Islet precursor cell (in vitro differentiated cells): ENCODE results near the gene APP.
"Not testable (repeated sequence)": the region's sequence is repeated elsewhere in the genome, so short reads cannot be mapped to it uniquely, and the experiment has no call there.

Source experiments
- DNase-seq: peaks from one replicate; pipeline ENCODE4 v3.0.0-alpha.2; 2018

The APP gene

DNA sequence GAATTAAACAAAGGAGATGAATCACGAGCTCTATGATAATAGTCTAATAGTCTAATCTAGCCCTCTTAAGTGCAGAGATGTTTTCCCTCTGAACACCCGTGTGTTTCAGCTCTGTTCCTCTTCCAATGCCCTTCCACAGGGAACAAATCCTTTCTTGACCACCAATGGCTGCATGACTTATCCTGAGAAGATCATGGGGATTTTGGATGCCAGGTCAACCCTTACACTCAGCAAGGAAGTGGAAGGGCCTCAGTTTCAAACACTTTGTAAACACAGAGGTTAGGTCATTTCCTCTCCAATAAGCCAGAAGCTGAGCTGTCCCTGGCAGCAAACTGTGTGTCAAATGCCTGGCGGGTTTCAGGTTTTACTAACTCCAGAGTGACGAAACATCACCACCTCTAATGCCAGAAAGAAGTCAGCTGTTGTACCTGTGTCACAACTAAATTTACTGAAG, 235.8 kb downstream of the APP start:
- peak; percentile 55 for DNase-seq

DNA sequence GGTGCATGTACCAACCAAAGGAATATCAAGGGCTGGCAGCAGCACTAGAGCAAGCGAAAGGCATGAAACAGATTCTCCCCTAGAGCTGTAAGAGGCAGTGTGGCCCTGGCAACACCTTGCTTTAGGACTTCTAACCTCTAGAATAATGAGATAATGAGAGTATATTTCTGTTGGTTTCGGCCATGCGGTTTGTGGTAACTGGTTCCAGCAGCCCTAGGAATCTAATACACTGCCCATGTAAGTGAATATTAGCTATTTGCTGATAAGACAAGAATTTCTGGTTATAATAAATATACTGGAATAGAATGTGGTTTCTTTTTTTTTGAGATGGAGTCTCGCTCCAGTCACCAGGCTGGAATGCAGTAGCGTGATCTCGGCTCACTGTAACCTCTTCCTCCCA, 236.4 kb downstream of the APP start:
- DNase-seq, result no peak

DNA sequence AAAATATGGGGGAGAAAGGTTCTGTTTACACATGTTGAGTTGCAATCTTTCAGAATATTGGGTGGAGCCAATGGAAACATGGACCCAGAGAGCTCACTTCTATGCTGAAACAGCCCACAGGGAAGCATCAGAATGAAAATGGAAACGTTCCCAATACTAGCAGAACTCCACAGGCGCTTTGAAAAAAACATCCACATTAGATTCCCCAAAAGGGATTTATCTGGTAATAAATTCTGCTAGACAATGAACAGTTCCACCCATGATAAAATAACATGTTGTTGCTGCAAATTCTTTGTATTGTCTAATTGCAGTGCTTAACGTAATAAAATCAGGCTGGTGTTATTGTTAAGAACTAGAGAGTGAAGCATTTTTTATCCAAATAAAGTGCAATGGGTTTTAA, 238.8 kb downstream of the APP start:
- no peak for DNase-seq

DNA sequence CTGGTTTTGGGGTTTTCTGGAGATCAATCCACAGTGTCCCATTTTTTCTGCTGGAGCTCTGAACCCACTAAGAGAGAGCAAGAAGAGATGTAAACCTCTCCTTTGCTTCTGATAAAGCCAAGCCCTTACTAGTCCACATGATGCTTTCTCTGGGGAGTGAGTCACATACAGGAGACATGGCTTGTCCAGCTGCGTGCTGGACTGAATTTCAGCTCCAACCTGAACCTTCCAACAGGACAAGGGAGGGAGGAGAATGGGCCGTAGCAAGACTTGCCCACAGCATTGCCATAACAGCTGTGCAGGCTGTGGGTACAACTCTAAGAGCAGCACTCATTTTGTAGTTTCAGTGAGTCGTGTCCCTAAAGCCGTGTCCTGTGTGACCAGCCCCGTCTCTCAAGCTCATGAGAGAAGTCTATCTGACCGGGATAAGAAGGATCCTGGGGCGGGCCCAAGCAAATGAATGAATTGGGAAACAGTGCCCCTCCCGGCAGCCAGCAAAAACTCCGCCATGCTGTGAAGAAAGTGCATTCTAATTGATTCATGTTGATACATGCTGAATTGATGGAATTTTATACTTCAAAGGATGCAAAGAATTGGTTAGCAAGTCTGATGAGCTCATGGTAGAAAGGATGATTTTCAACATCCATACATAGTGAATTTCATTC, 240.6 kb downstream of the APP start:
- no peak for DNase-seq

DNA sequence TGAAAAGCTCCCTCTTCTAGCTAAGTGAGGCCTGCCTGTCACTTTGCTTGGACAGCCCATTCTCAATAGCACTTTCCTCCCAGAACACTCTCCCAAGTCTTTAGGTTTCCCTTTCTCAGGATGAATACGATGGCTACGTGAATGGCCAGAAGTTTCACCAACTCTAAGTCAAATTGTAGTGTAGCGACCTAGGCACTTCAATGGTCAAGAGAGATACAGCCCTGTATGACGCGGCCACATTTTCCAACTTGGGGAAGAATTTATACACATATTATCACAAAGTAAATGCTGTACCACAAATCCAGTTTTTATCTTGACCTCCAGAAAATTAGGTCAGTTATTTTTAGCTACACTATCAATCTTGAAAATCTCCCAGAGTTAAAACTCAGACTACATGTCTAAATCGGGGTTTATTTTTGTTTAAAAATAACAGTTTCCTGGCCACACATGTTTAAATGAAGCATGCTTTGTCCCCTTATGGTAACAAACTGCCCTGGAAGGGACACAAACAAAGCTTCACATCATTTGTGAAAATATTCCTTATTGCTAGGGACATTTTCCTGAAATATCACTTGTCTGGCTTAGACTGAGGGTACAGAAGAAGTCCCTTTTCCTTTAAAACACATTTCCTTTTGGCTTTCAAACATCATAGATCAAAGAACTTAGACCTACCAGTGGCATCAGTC, 243.2 kb downstream of the APP start:
- DNase-seq, result no peak

GRCh38 chr21:25925936-25926335, 244.6 kb downstream of the APP start:
- no peak for DNase-seq

GRCh38 chr21:25925064-25925800, 245.3 kb downstream of the APP start:
- no peak for DNase-seq

- not testable (repeated sequence) for DNase-seq
Observed at GRCh38 chr21:25918152-25918551, 252.4 kb downstream of the APP start.

DNA sequence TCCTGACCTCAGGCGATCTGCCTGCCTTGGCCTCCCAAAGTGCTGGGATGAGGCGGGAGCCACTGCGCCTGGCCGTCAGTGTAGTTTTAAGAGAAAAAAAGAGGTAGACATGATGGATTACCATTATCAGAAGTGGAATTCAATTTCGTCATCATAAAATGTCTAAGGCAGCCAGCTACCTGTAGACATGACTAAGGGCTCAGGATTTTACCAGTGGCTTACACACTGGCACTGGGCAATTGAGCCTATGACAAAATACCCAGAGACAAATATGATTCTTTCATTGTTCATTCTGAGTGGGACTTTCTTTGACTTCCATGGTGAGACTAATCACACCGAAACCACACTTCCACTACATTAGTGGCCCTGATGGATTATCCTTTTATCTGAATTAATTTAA, 254.3 kb downstream of the APP start:
- DNase-seq, result no peak

- no peak for DNase-seq
Observed at GRCh38 chr21:25913479-25913878, 257.1 kb downstream of the APP start.

DNA sequence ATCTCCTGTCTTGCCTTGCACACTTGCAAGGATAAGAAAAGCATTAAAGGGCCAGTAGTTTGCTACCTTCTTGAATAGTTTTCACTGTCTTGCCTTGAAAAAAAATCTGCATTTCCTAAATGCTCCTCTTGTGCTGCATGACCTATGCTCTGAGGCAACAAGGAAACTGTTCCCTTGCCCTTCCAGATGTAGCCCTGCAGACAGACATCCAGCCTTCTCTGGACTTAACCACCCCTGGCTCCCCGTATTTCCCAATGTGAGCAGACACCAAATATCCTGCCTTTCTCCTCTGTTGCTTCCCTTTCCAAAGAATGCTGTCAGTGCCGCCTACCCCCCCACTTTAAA, 258.2 kb downstream of the APP start:
- no peak for DNase-seq

- DNase-seq, result no peak
Observed at GRCh38 chr21:25911730-25912401, 258.7 kb downstream of the APP start.

DNA sequence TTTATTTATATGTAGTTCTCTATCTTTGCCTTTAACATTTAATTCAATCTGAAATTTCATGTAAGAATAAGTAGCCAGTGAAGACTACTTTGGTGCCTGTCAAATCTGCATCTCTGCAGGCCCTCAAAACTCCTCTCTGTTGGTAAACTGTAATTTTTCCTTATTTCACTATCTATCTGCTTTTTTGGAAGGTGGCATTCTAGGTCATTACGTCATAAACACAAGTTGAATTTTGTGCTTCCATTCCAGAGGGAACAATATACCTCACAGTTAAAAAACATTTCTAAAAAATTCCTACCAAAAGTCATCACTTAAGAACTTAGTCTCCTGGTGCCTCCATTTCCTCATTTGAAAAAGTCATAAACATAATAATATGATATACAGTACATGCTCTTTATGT, 259.8 kb downstream of the APP start:
- no peak for DNase-seq

GRCh38 chr21:25909341-25909740, 261.2 kb downstream of the APP start:
- DNase-seq, result no peak

- no peak for DNase-seq
Observed at GRCh38 chr21:25908495-25908894, 262.1 kb downstream of the APP start.

DNA sequence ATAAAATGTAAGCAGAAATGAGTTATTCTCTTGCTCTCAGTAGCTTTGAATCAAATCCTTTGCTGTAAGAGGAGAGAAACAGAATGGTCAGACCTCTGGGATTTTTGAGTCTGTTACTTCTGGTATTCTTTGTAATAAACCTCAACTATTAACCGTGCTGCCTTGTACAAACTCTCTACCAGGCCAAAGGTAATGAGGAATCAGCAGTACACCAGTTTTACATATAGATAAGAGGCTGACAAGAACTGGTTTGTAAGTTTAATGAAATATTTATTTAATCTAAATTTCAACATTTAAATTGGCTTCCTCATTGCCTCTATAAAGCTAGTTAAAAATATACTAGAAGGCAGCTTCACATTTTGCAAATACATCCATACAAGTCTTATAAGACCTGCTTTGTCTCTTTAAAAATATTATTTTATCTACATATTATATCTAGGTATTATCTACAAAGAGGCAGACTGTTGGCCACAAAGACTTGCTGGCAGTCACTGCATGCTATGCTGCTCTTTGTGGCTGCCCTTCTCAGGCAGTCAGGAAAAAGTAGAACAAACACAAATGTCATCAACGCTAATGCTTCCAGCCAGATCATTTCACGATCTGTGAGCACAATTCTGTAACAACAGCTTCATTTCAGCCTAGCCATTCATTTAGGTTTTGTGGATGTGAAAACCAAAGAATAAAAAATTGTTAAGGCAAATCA, 262.8 kb downstream of the APP start:
- no peak for DNase-seq

- DNase-seq, result no peak
Observed at GRCh38 chr21:25906587-25906986, 264.0 kb downstream of the APP start.

- no peak for DNase-seq
Observed at GRCh38 chr21:25905126-25905525, 265.4 kb downstream of the APP start.

- no peak for DNase-seq
Observed at GRCh38 chr21:25904044-25904695, 266.4 kb downstream of the APP start.

- DNase-seq, result peak; percentile 74
Observed at GRCh38 chr21:25903607-25904006, 267.0 kb downstream of the APP start.

GRCh38 chr21:25901330-25901979, 269.1 kb downstream of the APP start:
- DNase-seq, result no peak

- no peak for DNase-seq
Observed at GRCh38 chr21:25898671-25899070, 271.9 kb downstream of the APP start.
